Spleen (tissue), 7 donors: ENCODE data around the gene LIMA1.

Source experiments
- POLR2AphosphoS5 ChIP-seq, 3 donors: sonication (generic); formaldehyde crosslinking; IDR thresholded peaks; one replicate each; pipeline ENCODE4 v1.5.1; 2017; ENCODE audit warnings: antibody characterized with exemption in 3 of 3
- TF ChIP-seq, protein P1 (sequence below), 11 experiments: fragments of 200-600 bp in 7 of 11; fragments of 450-650 bp in 4 of 11; sonication (generic) in 4 of 11; IDR thresholded peaks in 8 of 11; conservative IDR thresholded peaks in 3 of 11; 1 replicate in 7 of 11; 2 replicates in 4 of 11; pipeline versions ENCODE4 v1.4.0 to v1.8.0; 2016 to 2021; ENCODE audit warnings: antibody characterized with exemption in 11 of 11, inconsistent platforms in 4 of 11, mild to moderate bottlenecking in 1 of 11
- donor health status: DM: no; HTN: no; CAD: no; lungs with moderate emphysema.
- donor health status: DM: no; HTN: no; CAD: no.
- donor health status: DM: no; HTN: no; CAD: no.

GRCh38 chr12:50297027-50297426, 13.7 kb upstream of the LIMA1 start:
- no peak for TF ChIP-seq POLR2AphosphoS5 (IDR thresholded peaks at IDR 0.05)
- TF ChIP-seq, protein P1, sequence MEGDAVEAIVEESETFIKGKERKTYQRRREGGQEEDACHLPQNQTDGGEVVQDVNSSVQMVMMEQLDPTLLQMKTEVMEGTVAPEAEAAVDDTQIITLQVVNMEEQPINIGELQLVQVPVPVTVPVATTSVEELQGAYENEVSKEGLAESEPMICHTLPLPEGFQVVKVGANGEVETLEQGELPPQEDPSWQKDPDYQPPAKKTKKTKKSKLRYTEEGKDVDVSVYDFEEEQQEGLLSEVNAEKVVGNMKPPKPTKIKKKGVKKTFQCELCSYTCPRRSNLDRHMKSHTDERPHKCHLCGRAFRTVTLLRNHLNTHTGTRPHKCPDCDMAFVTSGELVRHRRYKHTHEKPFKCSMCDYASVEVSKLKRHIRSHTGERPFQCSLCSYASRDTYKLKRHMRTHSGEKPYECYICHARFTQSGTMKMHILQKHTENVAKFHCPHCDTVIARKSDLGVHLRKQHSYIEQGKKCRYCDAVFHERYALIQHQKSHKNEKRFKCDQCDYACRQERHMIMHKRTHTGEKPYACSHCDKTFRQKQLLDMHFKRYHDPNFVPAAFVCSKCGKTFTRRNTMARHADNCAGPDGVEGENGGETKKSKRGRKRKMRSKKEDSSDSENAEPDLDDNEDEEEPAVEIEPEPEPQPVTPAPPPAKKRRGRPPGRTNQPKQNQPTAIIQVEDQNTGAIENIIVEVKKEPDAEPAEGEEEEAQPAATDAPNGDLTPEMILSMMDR (IDR thresholded peaks at IDR 0.05 in 8 of 11, conservative IDR thresholded peaks at IDR 0.05 in 3 of 11), result no peak
